ENCODE measurements around the gene KCNK10.
"Not testable (repeated sequence)": the region's sequence is repeated elsewhere in the genome, so short reads cannot be mapped to it uniquely, and the experiment has no call there.

Gene KCNK10

GRCh38 chr14:88261302-88261701 is 61.8 kb downstream of the KCNK10 start:
- DNase-seq: not testable (repeated sequence)

- no peak for DNase-seq
Observed at GRCh38 chr14:88258021-88258420, 65.0 kb downstream of the KCNK10 start.

- DNase-seq: no peak
Observed at GRCh38 chr14:88256997-88257950, 65.8 kb downstream of the KCNK10 start.

- no peak for DNase-seq
Observed at GRCh38 chr14:88255798-88256197, 67.3 kb downstream of the KCNK10 start.

- no peak for DNase-seq
Observed at GRCh38 chr14:88255196-88255595, 67.9 kb downstream of the KCNK10 start.

- DNase-seq: no peak
Observed at GRCh38 chr14:88252498-88252897, 70.6 kb downstream of the KCNK10 start.

- DNase-seq: no peak
Observed at GRCh38 chr14:88251650-88252049, 71.4 kb downstream of the KCNK10 start.

- DNase-seq: no peak
Observed at GRCh38 chr14:88249266-88249665, 73.8 kb downstream of the KCNK10 start.

- no peak for DNase-seq
Observed at GRCh38 chr14:88248606-88249005, 74.5 kb downstream of the KCNK10 start.

GRCh38 chr14:88247228-88247627 is 75.8 kb downstream of the KCNK10 start:
- DNase-seq: no peak

GRCh38 chr14:88245321-88245720 is 77.7 kb downstream of the KCNK10 start:
- DNase-seq: no peak

GRCh38 chr14:88243946-88244345 is 79.1 kb downstream of the KCNK10 start:
- DNase-seq: no peak

GRCh38 chr14:88242446-88242845 is 80.6 kb downstream of the KCNK10 start:
- DNase-seq: no peak

- DNase-seq: no peak
Observed at GRCh38 chr14:88241810-88242209, 81.3 kb downstream of the KCNK10 start.

- DNase-seq: no peak
Observed at GRCh38 chr14:88234442-88234841, 88.6 kb downstream of the KCNK10 start.

GRCh38 chr14:88233915-88234314 is 89.2 kb downstream of the KCNK10 start:
- no peak for DNase-seq

- DNase-seq: no peak
Observed at GRCh38 chr14:88232771-88233170, 90.3 kb downstream of the KCNK10 start.

- DNase-seq: no peak
Observed at GRCh38 chr14:88231603-88232002, 91.5 kb downstream of the KCNK10 start.

- no peak for DNase-seq
Observed at GRCh38 chr14:88229428-88229827, 93.6 kb downstream of the KCNK10 start.

GRCh38 chr14:88228522-88229236 is 94.4 kb downstream of the KCNK10 start:
- no peak for DNase-seq

GRCh38 chr14:88227693-88228092 is 95.4 kb downstream of the KCNK10 start:
- no peak for DNase-seq

- DNase-seq: no peak
Observed at GRCh38 chr14:88225721-88226120, 97.3 kb downstream of the KCNK10 start.

- DNase-seq: no peak
Observed at GRCh38 chr14:88218119-88218915, 104.8 kb downstream of the KCNK10 start.

Data from GDM1 (cell line).